Measurements from ENCODE around the gene KCNC2. TPM values are rescaled to one million over a fixed set of nuclear protein-coding genes. Genes with fewer than 3 reads are reported as not detected.

The KCNC2 gene
- polyA plus RNA-seq, 1 experiment: not detected

DNA sequence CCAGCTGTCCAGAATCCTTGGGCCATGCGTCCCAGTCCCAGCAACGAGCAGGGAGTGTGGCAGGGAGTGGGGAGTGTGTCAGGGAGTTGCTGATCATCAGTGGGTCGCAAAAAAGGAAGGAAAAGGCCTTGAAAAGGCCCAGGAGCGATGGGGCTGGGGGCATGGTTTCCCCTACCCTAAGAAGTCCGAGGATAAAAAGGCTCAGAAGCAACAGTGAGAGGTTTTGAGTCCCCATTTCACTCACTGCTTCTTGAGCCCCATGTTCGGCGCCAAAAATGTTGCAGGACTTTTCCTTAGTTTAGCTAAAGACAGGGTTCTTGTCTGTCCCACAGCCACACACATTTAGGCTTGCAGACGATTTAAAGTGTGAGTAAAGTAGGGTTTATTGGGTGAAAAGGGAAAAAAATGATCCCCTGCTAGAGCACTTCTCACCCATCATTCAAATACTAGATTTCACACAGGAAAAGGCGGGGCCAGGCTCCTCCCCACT lies 189.5 kb downstream of the KCNC2 start:
- Histone ChIP-seq H3K4me3 (ENCODE audit: low read depth, low read length) (no peak overlapping the region), H3K36me3 (ENCODE audit: control insufficient read depth, insufficient read depth, low read length) (no peaks in the 10 kb centered on the region), H3K27me3 (ENCODE audit: control insufficient read depth, insufficient read depth, low read length) (no peaks in the 10 kb centered on the region)
- DNase-seq (ENCODE audit: low read depth): no peak
- ChIA-PET POLR2A (no interaction called here), CTCF (no interaction called here)
- TF ChIP-seq, protein P1, sequence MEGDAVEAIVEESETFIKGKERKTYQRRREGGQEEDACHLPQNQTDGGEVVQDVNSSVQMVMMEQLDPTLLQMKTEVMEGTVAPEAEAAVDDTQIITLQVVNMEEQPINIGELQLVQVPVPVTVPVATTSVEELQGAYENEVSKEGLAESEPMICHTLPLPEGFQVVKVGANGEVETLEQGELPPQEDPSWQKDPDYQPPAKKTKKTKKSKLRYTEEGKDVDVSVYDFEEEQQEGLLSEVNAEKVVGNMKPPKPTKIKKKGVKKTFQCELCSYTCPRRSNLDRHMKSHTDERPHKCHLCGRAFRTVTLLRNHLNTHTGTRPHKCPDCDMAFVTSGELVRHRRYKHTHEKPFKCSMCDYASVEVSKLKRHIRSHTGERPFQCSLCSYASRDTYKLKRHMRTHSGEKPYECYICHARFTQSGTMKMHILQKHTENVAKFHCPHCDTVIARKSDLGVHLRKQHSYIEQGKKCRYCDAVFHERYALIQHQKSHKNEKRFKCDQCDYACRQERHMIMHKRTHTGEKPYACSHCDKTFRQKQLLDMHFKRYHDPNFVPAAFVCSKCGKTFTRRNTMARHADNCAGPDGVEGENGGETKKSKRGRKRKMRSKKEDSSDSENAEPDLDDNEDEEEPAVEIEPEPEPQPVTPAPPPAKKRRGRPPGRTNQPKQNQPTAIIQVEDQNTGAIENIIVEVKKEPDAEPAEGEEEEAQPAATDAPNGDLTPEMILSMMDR (IDR thresholded peaks at IDR 0.05; ENCODE audit: insufficient read depth, low read depth, low read length): no peak

DNA sequence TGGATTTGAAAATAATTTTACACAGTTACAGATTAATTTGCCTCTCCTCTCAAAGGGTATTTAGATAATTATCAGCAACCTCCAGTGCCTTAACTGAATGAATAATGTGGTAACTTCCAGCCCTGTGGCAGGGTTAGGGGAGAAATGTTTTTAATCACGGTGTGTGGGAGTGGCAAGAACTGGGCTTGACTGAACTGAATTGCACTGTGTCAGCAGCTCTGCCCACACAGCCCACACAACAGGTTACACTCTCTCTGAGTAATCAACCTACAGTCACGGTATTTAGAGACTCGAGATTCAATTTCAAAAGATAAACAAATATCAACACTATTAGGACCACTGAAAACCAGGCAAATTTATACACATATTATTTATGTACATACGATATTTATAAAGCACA lies 198.5 kb downstream of the KCNC2 start:
- TF ChIP-seq, protein P1 (IDR thresholded peaks at IDR 0.05; ENCODE audit: insufficient read depth, low read depth, low read length): no peak
- Histone ChIP-seq H3K36me3 (ENCODE audit: control insufficient read depth, insufficient read depth, low read length) (no peaks in the 10 kb centered on the region), H3K27me3 (ENCODE audit: control insufficient read depth, insufficient read depth, low read length) (no peaks in the 10 kb centered on the region), H3K4me3 (ENCODE audit: low read depth, low read length) (no peak overlapping the region)
- CTCF ChIA-PET: no interaction called here
- DNase-seq (ENCODE audit: low read depth): no peak
- POLR2A ChIA-PET: no interaction called here

GRCh38 chr12:75007133-75007532 lies 202.5 kb downstream of the KCNC2 start:
- no peak for DNase-seq (ENCODE audit: low read depth)
- POLR2A ChIA-PET: no interaction called here
- CTCF ChIA-PET: no interaction called here
- Histone ChIP-seq H3K4me3 (ENCODE audit: low read depth, low read length) (no peak overlapping the region), H3K36me3 (ENCODE audit: control insufficient read depth, insufficient read depth, low read length) (no peaks in the 10 kb centered on the region), H3K27me3 (ENCODE audit: control insufficient read depth, insufficient read depth, low read length) (no peaks in the 10 kb centered on the region)
- TF ChIP-seq, protein P1 (IDR thresholded peaks at IDR 0.05; ENCODE audit: insufficient read depth, low read depth, low read length): no peak

DNA sequence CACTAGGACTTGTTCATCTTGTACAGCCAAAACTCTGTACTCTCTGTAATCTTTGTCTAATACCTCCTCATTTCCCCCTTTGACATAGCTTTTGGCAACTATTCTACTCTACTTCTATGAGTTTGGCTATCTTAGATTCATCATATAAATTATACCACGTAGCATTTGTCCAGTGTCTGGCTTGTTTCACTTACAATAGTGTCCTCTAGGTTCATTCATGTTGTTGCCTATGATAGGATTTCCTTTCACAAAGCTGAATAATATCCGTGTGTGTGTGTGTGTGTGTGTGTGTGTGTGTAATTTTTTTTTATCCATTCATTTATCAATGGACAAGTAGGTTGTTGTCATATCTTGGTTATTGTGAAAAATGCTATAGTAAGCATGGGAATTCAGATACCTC lies 209.5 kb downstream of the KCNC2 start:
- no peaks in the 10 kb centered on the region for H3K27me3 ChIP-seq (ENCODE audit: control insufficient read depth, insufficient read depth, low read length)
- CTCF ChIA-PET: no interaction called here
- TF ChIP-seq, protein P1 (IDR thresholded peaks at IDR 0.05; ENCODE audit: insufficient read depth, low read depth, low read length): no peak
- H3K36me3 ChIP-seq (ENCODE audit: control insufficient read depth, insufficient read depth, low read length): no peaks in the 10 kb centered on the region
- H3K4me3 ChIP-seq (ENCODE audit: low read depth, low read length): no peak overlapping the region
- POLR2A ChIA-PET: no interaction called here
- DNase-seq (ENCODE audit: low read depth): no peak

DNA sequence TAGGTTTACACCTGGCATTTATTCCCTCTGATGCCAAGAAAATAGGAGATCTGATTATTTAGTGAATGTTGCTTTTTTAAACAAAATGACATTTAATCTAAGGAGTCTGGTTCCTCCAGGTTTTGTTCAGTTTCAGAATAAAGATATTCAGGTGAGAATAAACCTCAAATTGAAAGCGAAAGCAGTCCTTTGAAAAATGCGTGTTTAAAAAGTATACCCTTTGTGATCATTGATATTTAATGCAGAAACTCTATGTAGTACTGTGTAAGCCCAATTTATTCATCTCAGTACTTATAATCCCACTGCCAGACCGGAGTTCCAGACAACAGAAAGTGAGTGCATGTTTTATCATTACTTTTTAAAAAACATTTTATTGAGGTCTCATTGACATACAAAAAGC lies 210.2 kb downstream of the KCNC2 start:
- no peak overlapping the region for H3K4me3 ChIP-seq (ENCODE audit: low read depth, low read length)
- no peaks in the 10 kb centered on the region for H3K27me3 ChIP-seq (ENCODE audit: control insufficient read depth, insufficient read depth, low read length)
- no peaks in the 10 kb centered on the region for H3K36me3 ChIP-seq (ENCODE audit: control insufficient read depth, insufficient read depth, low read length)
- POLR2A ChIA-PET: no interaction called here
- no peak for DNase-seq (ENCODE audit: low read depth)
- TF ChIP-seq, protein P1 (IDR thresholded peaks at IDR 0.05; ENCODE audit: insufficient read depth, low read depth, low read length): no peak
- CTCF ChIA-PET: no interaction called here

Other genes starting within 250 kb of the KCNC2 start
- gene CAPS2, start 120.5 kb upstream of the KCNC2 start, polyA plus RNA-seq (2011; rRNA removed): 0.74 and 0.86 TPM in 2 replicates
- not detected in 2 replicates for gene GLIPR1L1, start 124.8 kb upstream of the KCNC2 start, polyA plus RNA-seq (2011; rRNA removed)
- 0.21 and 0.44 TPM in 2 replicates for gene GLIPR1L2, start 181.2 kb upstream of the KCNC2 start, polyA plus RNA-seq (2011; rRNA removed)

Data from BJ (cell line).